ENCODE data around the gene CCDC188. TPM values are rescaled to one million over a fixed set of nuclear protein-coding genes. Genes with fewer than 3 reads are reported as not detected.

Gene CCDC188
- total and polyA plus RNA-seq, 12 donors, result 0.30 to 19.0 (median 0.77) TPM; not detected in 2

DNA sequence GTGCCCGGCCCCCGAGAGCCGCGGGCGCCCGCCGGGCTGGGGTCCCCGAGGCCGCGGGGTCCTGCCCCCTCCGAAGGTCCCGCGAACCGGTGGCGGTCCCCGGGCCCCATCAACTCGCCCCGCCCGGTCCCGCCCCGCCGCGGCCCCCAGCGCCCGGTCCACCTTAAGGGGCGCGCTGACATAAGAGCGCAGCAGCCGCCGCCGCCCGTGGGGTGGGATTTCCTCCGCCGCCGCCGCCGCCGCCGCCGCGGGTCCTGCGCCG is 19.3 kb downstream of the CCDC188 start, which contains the start of gene ZDHHC8:
ZDHHC8 (plus strand) TSS at position 208 of the 262 bp plus-strand sequence. CDS start 144 bp downstream, outside the sequence.
- DNase-seq, result peak in 1 of 7 donors; percentile 30

GRCh38 chr22:20130731-20131596 is 19.9 kb downstream of the CCDC188 start:
- TF ChIP-seq, protein P1, sequence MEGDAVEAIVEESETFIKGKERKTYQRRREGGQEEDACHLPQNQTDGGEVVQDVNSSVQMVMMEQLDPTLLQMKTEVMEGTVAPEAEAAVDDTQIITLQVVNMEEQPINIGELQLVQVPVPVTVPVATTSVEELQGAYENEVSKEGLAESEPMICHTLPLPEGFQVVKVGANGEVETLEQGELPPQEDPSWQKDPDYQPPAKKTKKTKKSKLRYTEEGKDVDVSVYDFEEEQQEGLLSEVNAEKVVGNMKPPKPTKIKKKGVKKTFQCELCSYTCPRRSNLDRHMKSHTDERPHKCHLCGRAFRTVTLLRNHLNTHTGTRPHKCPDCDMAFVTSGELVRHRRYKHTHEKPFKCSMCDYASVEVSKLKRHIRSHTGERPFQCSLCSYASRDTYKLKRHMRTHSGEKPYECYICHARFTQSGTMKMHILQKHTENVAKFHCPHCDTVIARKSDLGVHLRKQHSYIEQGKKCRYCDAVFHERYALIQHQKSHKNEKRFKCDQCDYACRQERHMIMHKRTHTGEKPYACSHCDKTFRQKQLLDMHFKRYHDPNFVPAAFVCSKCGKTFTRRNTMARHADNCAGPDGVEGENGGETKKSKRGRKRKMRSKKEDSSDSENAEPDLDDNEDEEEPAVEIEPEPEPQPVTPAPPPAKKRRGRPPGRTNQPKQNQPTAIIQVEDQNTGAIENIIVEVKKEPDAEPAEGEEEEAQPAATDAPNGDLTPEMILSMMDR (IDR thresholded peaks at IDR 0.05), result no peak
- peak; percentile 24 to 76 for TF ChIP-seq POLR2A (IDR thresholded peaks at IDR 0.05)
- no peaks in the 10 kb centered on the region for H3K27me3 ChIP-seq
- peak; percentile 80 to 92 (median 89) for DNase-seq
- intact Hi-C loops (cut with DNase I), result loop anchor here in 1 of 2 donors (5.0 kb wide), 1 partner anchor 159 kb away; no protein-coding TSS in a partner anchor
- peaks cover 0 to 6% of the 10 kb centered on the region in 2 donors for H3K36me3 ChIP-seq (replicated peaks in 1 of 2)
- H3K4me1 ChIP-seq (replicated peaks in 1 of 2), result peaks cover 14 to 34% of the 10 kb centered on the region in 2 donors
- peak overlapping the region in 4 of 5 donors; percentile 81 to 97 (median 86) for H3K27ac ChIP-seq
- no peaks in the 10 kb centered on the region for H3K9me3 ChIP-seq (replicated peaks in 1 of 3)
- H3K4me3 ChIP-seq, result peak overlapping the region; percentile 35 to 100 (median 46)
- 1 to 8% (median 4%) methylated on average over 15 to 70 of the region's 70 CpGs for WGBS, 4 donors

More for the DNA sequence above, 19.3 kb downstream of the CCDC188 start, which contains the start of gene ZDHHC8:
- Histone ChIP-seq H3K27ac (peak within 1 kb of the TSS in 4 of 5 donors; percentile 81 to 97 (median 86)), H3K9me3 (replicated peaks in 1 of 3) (no peaks in the 10 kb centered on the region), H3K27me3 (no peaks in the 10 kb centered on the region), H3K36me3 (replicated peaks in 1 of 2) (peaks cover 0 to 2% of the 10 kb centered on the region in 2 donors), H3K4me1 (replicated peaks in 1 of 2) (peaks cover 10 to 35% of the 10 kb centered on the region in 2 donors), H3K4me3 (peak within 1 kb of the TSS; percentile 40 to 100 (median 60))
- intact Hi-C loops (cut with DNase I), result loop anchor here in 1 of 2 donors (5.0 kb wide), 1 partner anchor 159 kb away; no protein-coding TSS in a partner anchor
- no peak for TF ChIP-seq POLR2A (IDR thresholded peaks at IDR 0.05)
- TF ChIP-seq, protein P1 (IDR thresholded peaks at IDR 0.05), result no peak
- 0 to 1% methylated on average over 18 to 43 of the region's 43 CpGs; no CpG with 5 or more reads in 2 of the 4 donors for WGBS, 4 donors

- H3K4me1 ChIP-seq (replicated peaks in 1 of 2), result peaks cover 21 to 34% of the 10 kb centered on the region in 2 donors
- H3K4me3 ChIP-seq, result no peak overlapping the region
- no peak for DNase-seq
- intact Hi-C loops (cut with DNase I), result loop anchor here in 1 of 2 donors (5.0 kb wide), 1 partner anchor 158 kb away; no protein-coding TSS in a partner anchor
- WGBS, 4 donors, result 70 to 79% (median 73%) methylated on average over 2 to 3 of the region's 3 CpGs; no CpG with 5 or more reads in 1 of the 4 donors
- H3K36me3 ChIP-seq (replicated peaks in 1 of 2), result peaks cover 0 to 12% of the 10 kb centered on the region in 2 donors
- H3K27ac ChIP-seq, result peak overlapping the region in 2 of 5 donors; percentile 81 to 97
- TF ChIP-seq POLR2A (IDR thresholded peaks at IDR 0.05), result no peak
- TF ChIP-seq, protein P1 (IDR thresholded peaks at IDR 0.05), result no peak
- no peaks in the 10 kb centered on the region for H3K9me3 ChIP-seq (replicated peaks in 1 of 3)
- no peaks in the 10 kb centered on the region for H3K27me3 ChIP-seq
These were observed 20.5 kb downstream of the CCDC188 start for GRCh38 chr22:20130319-20130718.

- WGBS, 4 donors, result 41 to 84% (median 71%) methylated on average over 3 of the region's 3 CpGs
- Histone ChIP-seq H3K9me3 (replicated peaks in 1 of 3) (no peaks in the 10 kb centered on the region), H3K4me3 (no peak overlapping the region), H3K27ac (peak overlapping the region in 1 of 5 donors; percentile 16), H3K4me1 (replicated peaks in 1 of 2) (peaks cover 22 to 29% of the 10 kb centered on the region in 2 donors), H3K27me3 (no peaks in the 10 kb centered on the region), H3K36me3 (replicated peaks in 1 of 2) (peaks cover 0 to 16% of the 10 kb centered on the region in 2 donors)
- no peak for DNase-seq
- intact Hi-C loops (cut with DNase I), result loop anchor here in 1 of 2 donors (5.0 kb wide), 1 partner anchor 157 kb away; no protein-coding TSS in a partner anchor
- no peak for TF ChIP-seq POLR2A (IDR thresholded peaks at IDR 0.05)
- TF ChIP-seq, protein P1 (IDR thresholded peaks at IDR 0.05), result no peak
These were observed 21.2 kb downstream of the CCDC188 start for GRCh38 chr22:20129747-20130014.

All from adrenal gland (tissue), 12 donors.